ENCODE data around the gene NPM3.

DNA sequence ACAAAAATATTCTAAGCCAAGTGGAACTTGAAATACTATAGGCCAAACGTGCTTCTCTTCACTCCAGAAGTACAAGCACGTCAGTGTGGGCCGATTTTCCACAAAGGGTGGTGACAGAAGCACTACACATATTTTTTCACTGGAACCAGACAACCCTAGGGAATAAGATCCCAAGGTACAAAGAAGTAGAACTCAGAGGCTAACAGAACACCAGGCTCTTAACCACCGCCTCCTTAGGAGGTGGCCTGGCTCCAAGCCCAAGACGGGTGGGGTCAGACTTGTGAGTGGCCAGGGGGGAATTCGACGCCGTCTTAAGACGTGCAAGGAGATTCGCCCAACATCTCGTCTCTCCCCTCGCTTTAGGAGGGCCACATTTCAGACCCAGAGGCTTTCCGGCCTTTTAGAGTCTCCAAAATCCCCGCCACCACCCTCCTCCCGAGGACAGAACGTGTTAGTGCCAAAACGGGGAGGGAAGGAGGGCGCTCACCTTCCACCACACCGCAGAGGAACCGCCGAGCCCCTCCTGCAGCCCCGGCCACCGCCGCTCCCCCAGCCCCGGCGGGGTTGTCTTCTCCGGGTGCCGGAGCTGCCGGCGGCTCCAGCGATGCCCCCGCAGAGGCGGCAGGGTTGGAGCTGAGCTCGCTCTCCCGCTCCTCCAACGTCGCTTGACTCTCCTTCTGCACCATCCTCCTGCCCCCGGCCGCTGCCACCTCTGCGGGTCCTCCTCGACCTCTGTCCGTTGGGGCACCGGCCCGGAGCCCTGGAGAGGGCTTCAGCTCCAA, 34.3 kb upstream of the NPM3 start:
- TF ChIP-seq FOXM1 (IDR thresholded peaks at IDR 0.05; ENCODE audit: borderline replicate concordance), result no peak
- TF ChIP-seq BHLHE40 (IDR thresholded peaks at IDR 0.05; ENCODE audit: borderline replicate concordance), result no peak
- TF ChIP-seq PKNOX1 (IDR thresholded peaks at IDR 0.05), result no peak
- no peak for TF ChIP-seq ELF4 (IDR thresholded peaks at IDR 0.05)
- TF ChIP-seq FOXK2 (IDR thresholded peaks at IDR 0.05), result no peak
